Endodermal cell (in vitro differentiated cells): ENCODE measurements around the gene SLC1A1. TPM values are rescaled to one million over a fixed set of nuclear protein-coding genes. Genes with fewer than 3 reads are reported as not detected.
A peak's percentile ranks its signal among the peaks of the same experiment; 100 is the strongest.

Experiments used
- DNase-seq: peaks from one replicate; pipeline ENCODE4 v3.0.0-alpha.2; 2017
- H3K27ac ChIP-seq: 2 replicates; pipeline ENCODE4 v1.5.1; 2013; ENCODE audit warnings: mild to moderate bottlenecking, low read depth, low read length, moderate library complexity
- H3K27me3 ChIP-seq: 2 replicates; pipeline ENCODE4 v1.6.1; 2013; ENCODE audit warnings: mild to moderate bottlenecking, low read length, moderate library complexity; ENCODE audit not compliant: insufficient read depth, control insufficient read depth, poor library complexity, severe bottlenecking
- H3K36me3 ChIP-seq: 2 replicates; pipeline ENCODE4 v1.7.0; 2013; ENCODE audit warnings: mild to moderate bottlenecking, low read length, moderate library complexity; ENCODE audit not compliant: control insufficient read depth, insufficient read depth
- H3K4me1 ChIP-seq: one replicate; pipeline ENCODE4 v1.7.0; 2013; ENCODE audit warnings: low read length; ENCODE audit not compliant: control insufficient read depth, insufficient read depth
- H3K4me3 ChIP-seq: 2 replicates; pipeline ENCODE4 v1.5.1; 2013; ENCODE audit warnings: mild to moderate bottlenecking, low read length, moderate library complexity
- H3K9ac ChIP-seq: 2 replicates; pipeline ENCODE4 v1.6.1; 2013; ENCODE audit warnings: mild to moderate bottlenecking, low read length, moderate library complexity; ENCODE audit not compliant: poor library complexity, severe bottlenecking; ENCODE audit errors: extremely low read depth
- H3K9me3 ChIP-seq: 2 replicates; pipeline ENCODE4 v1.6.1; 2013; ENCODE audit warnings: mild to moderate bottlenecking, low read length, moderate library complexity; ENCODE audit not compliant: control insufficient read depth
- H3K27ac Mint-ChIP-seq: 2 replicates; pipeline ENCODE4 v1.8.0; 2020; ENCODE audit warnings: mixed read lengths
- H3K27me3 Mint-ChIP-seq: 2 replicates; pipeline ENCODE4 v1.8.0; 2021; ENCODE audit warnings: mild to moderate bottlenecking, mixed read lengths; ENCODE audit not compliant: insufficient read depth
- H3K36me3 Mint-ChIP-seq: 2 replicates; pipeline ENCODE4 v1.8.0; 2020; ENCODE audit warnings: low read depth, mixed read lengths
- H3K4me1 Mint-ChIP-seq: 2 replicates; pipeline ENCODE4 v1.8.0; 2020; ENCODE audit warnings: mixed read lengths
- H3K4me3 Mint-ChIP-seq: 2 replicates; pipeline ENCODE4 v1.8.0; 2020; ENCODE audit warnings: mild to moderate bottlenecking, moderate library complexity, mixed read lengths
- H3K9me3 Mint-ChIP-seq: 2 replicates; pipeline ENCODE4 v1.8.0; 2020; ENCODE audit warnings: mild to moderate bottlenecking, mixed read lengths
- WGBS, 2 experiments: methylation state at CpG; one replicate each; pipeline versions ENCODE4 v1.1.5 to v1.1.7; 2013; ENCODE audit warnings: missing lambda C conversion rate in 2 of 2, mixed read lengths in 1 of 2; ENCODE audit not compliant: insufficient coverage in 1 of 2, insufficient read length in 1 of 2; 5-methylcytosine and 5-hydroxymethylcytosine counted together
- total RNA-seq, 2 donors: library from RNA; stranded (reverse); fragmentation: NEBNext Ultra II Directional in 1 of 2; extraction: Animal tissue kit (Norgen Biotek cat#: 25700) in 1 of 2; gene quantifications; 2 replicates in 1 of 2; 3 replicates in 1 of 2; pipeline ENCODE4 v1.2.1, GENCODE V29; 2021
- TF ChIP-seq, protein P1 (sequence below): fragments of 200-600 bp; sonication (generic); conservative IDR thresholded peaks from 2 replicates; pipeline ENCODE4 v1.5.0; 2021; ENCODE audit warnings: antibody characterized with exemption, mild to moderate bottlenecking

Gene SLC1A1
- total RNA-seq, 2 donors from 2014 or later, result 5.5 to 11.3 TPM

GRCh38 chr9:4615251-4615650 lies 125.0 kb downstream of the SLC1A1 start:
- H3K4me1 Mint-ChIP-seq, result peaks cover 9% of the 10 kb centered on the region
- no peak for DNase-seq
- no peak overlapping the region for H3K27ac ChIP-seq
- H3K4me3 ChIP-seq, result no peak overlapping the region
- H3K9me3 ChIP-seq, result no peaks in the 10 kb centered on the region
- no peak overlapping the region for H3K4me3 Mint-ChIP-seq
- H3K27me3 ChIP-seq, result no peaks in the 10 kb centered on the region
- H3K36me3 Mint-ChIP-seq, result no peaks in the 10 kb centered on the region
- 84 to 93% methylated on average over 3 to 4 of the region's 4 CpGs for WGBS, 2 experiments
- H3K36me3 ChIP-seq, result no peaks in the 10 kb centered on the region
- no peaks in the 10 kb centered on the region for H3K9me3 Mint-ChIP-seq
- no peaks in the 10 kb centered on the region for H3K4me1 ChIP-seq
- no peak overlapping the region for H3K9ac ChIP-seq
- H3K27ac Mint-ChIP-seq, result no peak overlapping the region
- TF ChIP-seq, protein P1, sequence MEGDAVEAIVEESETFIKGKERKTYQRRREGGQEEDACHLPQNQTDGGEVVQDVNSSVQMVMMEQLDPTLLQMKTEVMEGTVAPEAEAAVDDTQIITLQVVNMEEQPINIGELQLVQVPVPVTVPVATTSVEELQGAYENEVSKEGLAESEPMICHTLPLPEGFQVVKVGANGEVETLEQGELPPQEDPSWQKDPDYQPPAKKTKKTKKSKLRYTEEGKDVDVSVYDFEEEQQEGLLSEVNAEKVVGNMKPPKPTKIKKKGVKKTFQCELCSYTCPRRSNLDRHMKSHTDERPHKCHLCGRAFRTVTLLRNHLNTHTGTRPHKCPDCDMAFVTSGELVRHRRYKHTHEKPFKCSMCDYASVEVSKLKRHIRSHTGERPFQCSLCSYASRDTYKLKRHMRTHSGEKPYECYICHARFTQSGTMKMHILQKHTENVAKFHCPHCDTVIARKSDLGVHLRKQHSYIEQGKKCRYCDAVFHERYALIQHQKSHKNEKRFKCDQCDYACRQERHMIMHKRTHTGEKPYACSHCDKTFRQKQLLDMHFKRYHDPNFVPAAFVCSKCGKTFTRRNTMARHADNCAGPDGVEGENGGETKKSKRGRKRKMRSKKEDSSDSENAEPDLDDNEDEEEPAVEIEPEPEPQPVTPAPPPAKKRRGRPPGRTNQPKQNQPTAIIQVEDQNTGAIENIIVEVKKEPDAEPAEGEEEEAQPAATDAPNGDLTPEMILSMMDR, result no peak
- no peaks in the 10 kb centered on the region for H3K27me3 Mint-ChIP-seq

DNA sequence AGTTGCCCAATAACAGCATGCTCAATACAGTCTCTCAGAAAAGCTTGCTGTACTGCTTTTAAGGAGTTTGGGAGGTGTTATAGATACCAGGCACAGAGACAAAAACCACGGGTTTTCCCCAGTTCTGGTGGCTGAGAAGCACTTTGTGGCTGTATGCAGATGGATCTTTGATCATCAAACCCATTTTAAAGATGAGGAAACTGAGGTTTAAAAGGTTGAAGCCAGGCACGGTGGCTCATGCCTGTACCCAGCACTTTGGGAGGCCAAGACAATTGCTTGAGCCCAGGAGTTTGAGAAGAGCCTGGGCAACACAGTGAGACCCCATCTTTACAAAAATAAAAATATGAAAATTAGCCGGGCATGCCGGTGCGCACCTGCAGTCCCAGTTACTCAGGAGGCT lies 125.5 kb downstream of the SLC1A1 start:
- DNase-seq, result no peak
- H3K36me3 Mint-ChIP-seq, result no peaks in the 10 kb centered on the region
- WGBS, 2 experiments, result 92 to 100% methylated on average over 2 to 5 of the region's 5 CpGs

DNA sequence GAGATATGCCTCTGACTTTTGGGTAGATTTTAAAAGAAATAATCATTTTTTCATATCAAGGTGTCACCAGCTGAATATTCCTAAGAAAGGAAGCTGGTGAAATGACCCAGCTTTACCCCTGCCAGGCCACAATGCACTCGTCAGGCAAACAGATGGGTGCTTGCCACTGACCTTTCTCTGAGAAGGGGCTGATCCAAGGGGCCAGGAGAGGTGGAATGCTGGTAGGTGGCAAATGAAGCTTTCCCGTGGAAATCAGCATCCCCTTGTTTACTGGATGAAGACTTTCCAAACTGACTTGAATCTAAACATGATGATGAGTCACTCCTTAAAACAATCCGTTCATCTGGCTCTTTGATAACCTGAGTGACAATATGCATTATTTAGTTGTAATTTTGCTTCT lies 127.5 kb downstream of the SLC1A1 start:
- peak; percentile 60 for DNase-seq
- Histone ChIP-seq H3K9me3 (no peaks in the 10 kb centered on the region), H3K27ac (no peak overlapping the region), H3K4me3 (no peak overlapping the region), H3K9ac (no peak overlapping the region), H3K27me3 (no peaks in the 10 kb centered on the region), H3K36me3 (no peaks in the 10 kb centered on the region), H3K4me1 (peaks cover 4% of the 10 kb centered on the region)
- H3K27me3 Mint-ChIP-seq, result no peaks in the 10 kb centered on the region
- H3K9me3 Mint-ChIP-seq, result no peaks in the 10 kb centered on the region
- H3K4me1 Mint-ChIP-seq, result peaks cover 20% of the 10 kb centered on the region
- TF ChIP-seq, protein P1, result no peak
- no peak overlapping the region for H3K4me3 Mint-ChIP-seq
- H3K36me3 Mint-ChIP-seq, result no peaks in the 10 kb centered on the region
- no peak overlapping the region for H3K27ac Mint-ChIP-seq
- WGBS, 2 experiments, result 51 to 68% methylated on average over 3 of the region's 3 CpGs

More for the DNA sequence above, 125.5 kb downstream of the SLC1A1 start:
- Histone ChIP-seq H3K27ac (no peak overlapping the region), H3K27me3 (no peaks in the 10 kb centered on the region), H3K36me3 (no peaks in the 10 kb centered on the region), H3K4me3 (no peak overlapping the region), H3K9me3 (no peaks in the 10 kb centered on the region), H3K4me1 (peaks cover 2% of the 10 kb centered on the region), H3K9ac (no peak overlapping the region)
- H3K27ac Mint-ChIP-seq, result no peak overlapping the region
- no peaks in the 10 kb centered on the region for H3K9me3 Mint-ChIP-seq
- no peak overlapping the region for H3K4me3 Mint-ChIP-seq
- H3K4me1 Mint-ChIP-seq, result peaks cover 14% of the 10 kb centered on the region
- no peaks in the 10 kb centered on the region for H3K27me3 Mint-ChIP-seq
- TF ChIP-seq, protein P1, result no peak
